Femur (tissue), 1 donor: ENCODE data around the gene PLA2G4D.

Experiments
- DNase-seq: peaks from one replicate; pipeline ENCODE4 v3.0.0-alpha.2; 2017

Gene PLA2G4D

GRCh38 chr15:42070976-42071350 lies 23.4 kb downstream of the PLA2G4D start:
- peak; percentile 13 for DNase-seq

GRCh38 chr15:42070279-42070975 lies 23.9 kb downstream of the PLA2G4D start:
- peak; percentile 13 for DNase-seq

GRCh38 chr15:42069496-42070278 lies 24.7 kb downstream of the PLA2G4D start:
- DNase-seq: peak; percentile 23

- peak; percentile 11 for DNase-seq
Measured at GRCh38 chr15:42069025-42069424, 25.3 kb downstream of the PLA2G4D start.

- peak; percentile 18 for DNase-seq
Measured at GRCh38 chr15:42068601-42069000, 25.8 kb downstream of the PLA2G4D start.

- peak; percentile 2 for DNase-seq
Measured at GRCh38 chr15:42066764-42067415, 27.5 kb downstream of the PLA2G4D start.

- peak; percentile 40 for DNase-seq
Measured at GRCh38 chr15:42065468-42065867, 28.9 kb downstream of the PLA2G4D start.

- peak; percentile 77 for DNase-seq
Measured at GRCh38 chr15:42065033-42065432, 29.3 kb downstream of the PLA2G4D start.

- DNase-seq: peak; percentile 1
Measured at GRCh38 chr15:42064271-42064670, 30.1 kb downstream of the PLA2G4D start.

- DNase-seq: peak; percentile 12
Measured at GRCh38 chr15:42063122-42063848, 31.1 kb downstream of the PLA2G4D start.

GRCh38 chr15:42062284-42062806 lies 32.0 kb downstream of the PLA2G4D start:
- no peak for DNase-seq

GRCh38 chr15:42060797-42061196 lies 33.6 kb downstream of the PLA2G4D start:
- peak; percentile 30 for DNase-seq

- peak; percentile 8 for DNase-seq
Measured at GRCh38 chr15:42060477-42060763, 33.9 kb downstream of the PLA2G4D start.

- DNase-seq: peak; percentile 63
Measured at GRCh38 chr15:42059661-42060476, 34.5 kb downstream of the PLA2G4D start.

- DNase-seq: no peak
Measured at GRCh38 chr15:42058791-42059190, 35.6 kb downstream of the PLA2G4D start.

- peak; percentile 18 for DNase-seq
Measured at GRCh38 chr15:42057799-42058646, 36.3 kb downstream of the PLA2G4D start.

- DNase-seq: peak; percentile 80
Measured at GRCh38 chr15:42056934-42057798, 37.2 kb downstream of the PLA2G4D start.

- DNase-seq: peak; percentile 6
Measured at GRCh38 chr15:42053914-42054313, 40.4 kb downstream of the PLA2G4D start.

- peak; percentile 21 for DNase-seq
Measured at GRCh38 chr15:42053010-42053409, 41.4 kb downstream of the PLA2G4D start.
